ENCODE measurements around the gene RAB27B.

Gene RAB27B

GRCh38 chr18:54916507-54916906 lies 88.2 kb downstream of the RAB27B start:
- no peak for DNase-seq

DNA sequence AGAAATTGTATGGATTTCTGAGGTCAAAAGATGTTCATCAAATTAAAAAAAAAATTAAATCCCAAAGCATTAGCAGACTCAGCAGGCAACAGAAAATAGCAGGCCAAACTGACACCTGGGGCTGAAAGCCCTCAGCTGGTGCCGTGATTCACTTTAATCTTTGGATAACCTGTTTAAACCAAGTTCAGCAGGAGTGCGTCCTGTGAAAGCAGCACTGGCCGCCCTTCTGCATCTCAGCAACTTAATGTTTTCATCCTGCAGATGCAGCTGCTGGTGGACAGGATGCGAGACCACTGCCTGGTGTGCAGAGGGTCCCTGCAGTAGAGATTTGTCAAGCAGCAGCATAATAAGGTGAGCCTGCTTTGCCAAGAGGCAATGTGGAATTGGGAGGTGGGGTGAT lies 89.8 kb downstream of the RAB27B start:
- DNase-seq = no peak

- DNase-seq = no peak
Measured at GRCh38 chr18:54919412-54919811, 91.1 kb downstream of the RAB27B start.

- no peak for DNase-seq
Measured at GRCh38 chr18:54923339-54923956, 95.2 kb downstream of the RAB27B start.

GRCh38 chr18:54924948-54925347 lies 96.7 kb downstream of the RAB27B start:
- DNase-seq = no peak

GRCh38 chr18:54926593-54927325 lies 98.5 kb downstream of the RAB27B start:
- DNase-seq = no peak

- DNase-seq = no peak
Measured at GRCh38 chr18:54928236-54928635, 100.0 kb downstream of the RAB27B start.

DNA sequence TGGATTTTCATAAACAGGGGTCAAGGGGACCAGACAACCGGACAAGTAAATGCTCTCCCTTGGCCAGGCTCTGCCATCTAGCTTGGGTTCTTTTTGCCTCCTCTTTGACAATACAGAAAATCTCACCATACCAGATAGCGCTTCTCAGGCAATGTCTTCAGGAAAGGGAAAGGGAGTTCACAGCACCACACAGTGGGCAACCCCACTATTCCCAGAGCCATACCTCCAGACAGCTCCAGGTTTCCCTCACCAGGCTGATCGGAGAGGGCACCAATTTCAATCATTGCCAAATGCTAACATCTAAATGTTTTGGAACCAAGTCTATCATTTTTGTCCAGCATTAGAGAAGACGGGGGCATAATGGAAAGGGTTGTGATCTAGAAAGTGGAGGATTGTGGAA lies 102.9 kb downstream of the RAB27B start:
- no peak for DNase-seq

GRCh38 chr18:54932472-54932871 lies 104.2 kb downstream of the RAB27B start:
- DNase-seq = no peak

- no peak for DNase-seq
Measured at GRCh38 chr18:54938506-54938905, 110.2 kb downstream of the RAB27B start.

DNA sequence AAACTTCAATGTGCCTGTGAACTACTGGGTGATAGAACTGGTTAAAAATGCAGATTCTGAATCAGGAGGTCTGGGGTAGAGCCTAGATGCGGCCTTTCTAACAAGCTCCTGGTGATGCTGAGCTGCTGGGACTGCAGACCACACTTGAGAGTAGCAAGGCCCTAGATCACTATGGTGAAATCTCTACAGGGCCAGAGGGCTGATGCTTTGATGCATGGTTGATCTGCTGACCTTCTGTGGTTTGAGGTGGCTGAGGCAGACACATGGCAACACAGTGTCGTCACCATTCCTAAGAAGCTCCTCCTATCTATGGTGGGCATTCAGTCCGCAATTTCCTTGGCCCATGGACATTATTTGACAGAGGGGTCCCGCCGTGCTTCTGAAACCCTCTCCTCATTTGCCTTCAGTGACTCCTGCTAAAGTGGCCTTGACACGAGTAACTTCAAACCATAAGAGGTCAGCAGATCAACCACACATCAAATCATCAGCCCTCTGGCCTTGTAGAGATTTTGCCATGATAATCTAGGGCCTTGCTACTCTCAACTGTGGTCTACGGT lies 111.2 kb downstream of the RAB27B start:
- no peak for DNase-seq

DNA sequence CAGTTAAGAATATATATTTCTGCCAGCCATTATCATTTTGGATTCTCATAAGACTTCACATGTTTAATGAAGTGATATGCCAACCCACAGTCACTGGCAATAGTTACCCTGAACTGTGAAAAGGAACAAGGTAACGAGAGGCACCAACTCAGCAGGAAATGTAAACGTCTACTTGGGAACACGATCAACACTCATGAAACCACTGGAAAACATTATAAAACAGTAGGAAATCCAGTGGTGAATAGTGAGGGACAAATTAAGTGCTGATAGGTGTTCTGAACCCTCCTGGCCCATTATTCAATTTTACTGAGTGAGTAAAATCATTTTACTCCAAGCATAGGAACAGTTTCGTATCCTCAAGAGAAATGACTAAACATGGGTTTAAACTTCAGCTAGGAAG lies 113.9 kb downstream of the RAB27B start:
- no peak for DNase-seq

DNA sequence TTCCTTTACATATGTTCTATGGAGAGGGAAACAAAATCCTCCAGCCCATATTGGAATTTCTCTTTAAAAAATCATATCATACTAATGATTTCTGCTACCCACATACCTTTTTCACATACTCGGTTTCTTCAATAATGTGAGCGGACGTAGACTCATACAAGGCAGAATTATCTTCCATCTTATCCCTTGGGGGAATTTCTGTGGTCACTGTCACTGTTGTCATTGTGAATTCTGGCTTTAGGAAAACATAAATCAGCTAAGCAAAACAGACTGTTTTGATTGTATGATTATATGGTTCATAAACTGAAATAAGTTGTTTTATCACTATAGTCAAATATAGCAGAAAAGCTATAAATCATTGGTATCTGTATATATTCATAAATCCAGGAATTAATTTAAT lies 114.3 kb downstream of the RAB27B start:
- no peak for DNase-seq

Data from NCI-H1048 (cell line).